ENCODE measurements around the gene AEN. TPM values are rescaled to one million over a fixed set of nuclear protein-coding genes. Genes with fewer than 3 reads are reported as not detected.

AEN gene
- total and polyA plus RNA-seq, 2 of the 8 experiments (the other 6 are each of a cell fraction or from before 2014, with no cell fraction given): 112 to 122 TPM

DNA sequence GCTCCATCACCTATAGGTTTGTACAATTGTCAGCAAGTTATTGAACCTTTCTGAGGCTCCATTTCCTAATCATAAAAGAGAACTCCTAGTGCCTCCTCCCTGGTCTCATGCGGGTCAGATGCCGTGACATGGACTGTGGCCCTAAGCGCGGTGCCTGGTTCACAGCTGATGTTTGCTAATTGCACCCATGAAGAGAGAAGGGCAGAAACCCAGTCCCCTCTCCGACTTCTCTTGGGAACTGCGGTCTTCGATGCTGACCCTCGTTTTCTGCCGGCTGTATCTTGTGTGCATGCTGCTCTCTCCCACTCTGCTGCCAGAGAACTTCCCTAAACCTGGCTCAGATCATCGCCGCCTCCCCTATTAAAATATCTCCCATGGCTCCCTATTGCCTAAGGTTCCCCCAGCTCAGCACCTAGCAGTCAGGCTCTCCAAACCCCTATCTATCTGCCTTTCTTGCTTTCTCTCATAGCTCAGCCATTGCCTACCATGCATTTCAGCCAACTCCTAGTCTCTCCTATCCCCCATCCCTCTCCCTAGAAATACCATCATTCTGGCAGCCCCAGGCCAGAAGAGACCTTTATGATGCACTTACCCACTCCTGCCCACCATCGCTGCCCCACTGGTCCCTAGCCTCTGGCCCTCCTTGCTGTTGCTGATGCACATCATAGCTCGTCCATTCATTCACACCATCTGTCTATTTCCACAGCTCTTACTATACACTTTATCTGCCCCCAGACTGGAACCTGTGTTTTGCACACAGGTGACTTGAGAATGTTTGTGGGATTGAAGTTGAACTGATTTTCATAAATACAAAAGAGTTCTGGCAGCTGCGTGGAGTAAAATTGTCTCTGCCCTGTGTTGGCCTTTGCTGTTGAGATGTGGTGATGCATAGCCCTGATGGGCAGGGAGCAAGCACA, 24.3 kb downstream of the AEN start (continued):
- TF ChIP-seq, protein P1, sequence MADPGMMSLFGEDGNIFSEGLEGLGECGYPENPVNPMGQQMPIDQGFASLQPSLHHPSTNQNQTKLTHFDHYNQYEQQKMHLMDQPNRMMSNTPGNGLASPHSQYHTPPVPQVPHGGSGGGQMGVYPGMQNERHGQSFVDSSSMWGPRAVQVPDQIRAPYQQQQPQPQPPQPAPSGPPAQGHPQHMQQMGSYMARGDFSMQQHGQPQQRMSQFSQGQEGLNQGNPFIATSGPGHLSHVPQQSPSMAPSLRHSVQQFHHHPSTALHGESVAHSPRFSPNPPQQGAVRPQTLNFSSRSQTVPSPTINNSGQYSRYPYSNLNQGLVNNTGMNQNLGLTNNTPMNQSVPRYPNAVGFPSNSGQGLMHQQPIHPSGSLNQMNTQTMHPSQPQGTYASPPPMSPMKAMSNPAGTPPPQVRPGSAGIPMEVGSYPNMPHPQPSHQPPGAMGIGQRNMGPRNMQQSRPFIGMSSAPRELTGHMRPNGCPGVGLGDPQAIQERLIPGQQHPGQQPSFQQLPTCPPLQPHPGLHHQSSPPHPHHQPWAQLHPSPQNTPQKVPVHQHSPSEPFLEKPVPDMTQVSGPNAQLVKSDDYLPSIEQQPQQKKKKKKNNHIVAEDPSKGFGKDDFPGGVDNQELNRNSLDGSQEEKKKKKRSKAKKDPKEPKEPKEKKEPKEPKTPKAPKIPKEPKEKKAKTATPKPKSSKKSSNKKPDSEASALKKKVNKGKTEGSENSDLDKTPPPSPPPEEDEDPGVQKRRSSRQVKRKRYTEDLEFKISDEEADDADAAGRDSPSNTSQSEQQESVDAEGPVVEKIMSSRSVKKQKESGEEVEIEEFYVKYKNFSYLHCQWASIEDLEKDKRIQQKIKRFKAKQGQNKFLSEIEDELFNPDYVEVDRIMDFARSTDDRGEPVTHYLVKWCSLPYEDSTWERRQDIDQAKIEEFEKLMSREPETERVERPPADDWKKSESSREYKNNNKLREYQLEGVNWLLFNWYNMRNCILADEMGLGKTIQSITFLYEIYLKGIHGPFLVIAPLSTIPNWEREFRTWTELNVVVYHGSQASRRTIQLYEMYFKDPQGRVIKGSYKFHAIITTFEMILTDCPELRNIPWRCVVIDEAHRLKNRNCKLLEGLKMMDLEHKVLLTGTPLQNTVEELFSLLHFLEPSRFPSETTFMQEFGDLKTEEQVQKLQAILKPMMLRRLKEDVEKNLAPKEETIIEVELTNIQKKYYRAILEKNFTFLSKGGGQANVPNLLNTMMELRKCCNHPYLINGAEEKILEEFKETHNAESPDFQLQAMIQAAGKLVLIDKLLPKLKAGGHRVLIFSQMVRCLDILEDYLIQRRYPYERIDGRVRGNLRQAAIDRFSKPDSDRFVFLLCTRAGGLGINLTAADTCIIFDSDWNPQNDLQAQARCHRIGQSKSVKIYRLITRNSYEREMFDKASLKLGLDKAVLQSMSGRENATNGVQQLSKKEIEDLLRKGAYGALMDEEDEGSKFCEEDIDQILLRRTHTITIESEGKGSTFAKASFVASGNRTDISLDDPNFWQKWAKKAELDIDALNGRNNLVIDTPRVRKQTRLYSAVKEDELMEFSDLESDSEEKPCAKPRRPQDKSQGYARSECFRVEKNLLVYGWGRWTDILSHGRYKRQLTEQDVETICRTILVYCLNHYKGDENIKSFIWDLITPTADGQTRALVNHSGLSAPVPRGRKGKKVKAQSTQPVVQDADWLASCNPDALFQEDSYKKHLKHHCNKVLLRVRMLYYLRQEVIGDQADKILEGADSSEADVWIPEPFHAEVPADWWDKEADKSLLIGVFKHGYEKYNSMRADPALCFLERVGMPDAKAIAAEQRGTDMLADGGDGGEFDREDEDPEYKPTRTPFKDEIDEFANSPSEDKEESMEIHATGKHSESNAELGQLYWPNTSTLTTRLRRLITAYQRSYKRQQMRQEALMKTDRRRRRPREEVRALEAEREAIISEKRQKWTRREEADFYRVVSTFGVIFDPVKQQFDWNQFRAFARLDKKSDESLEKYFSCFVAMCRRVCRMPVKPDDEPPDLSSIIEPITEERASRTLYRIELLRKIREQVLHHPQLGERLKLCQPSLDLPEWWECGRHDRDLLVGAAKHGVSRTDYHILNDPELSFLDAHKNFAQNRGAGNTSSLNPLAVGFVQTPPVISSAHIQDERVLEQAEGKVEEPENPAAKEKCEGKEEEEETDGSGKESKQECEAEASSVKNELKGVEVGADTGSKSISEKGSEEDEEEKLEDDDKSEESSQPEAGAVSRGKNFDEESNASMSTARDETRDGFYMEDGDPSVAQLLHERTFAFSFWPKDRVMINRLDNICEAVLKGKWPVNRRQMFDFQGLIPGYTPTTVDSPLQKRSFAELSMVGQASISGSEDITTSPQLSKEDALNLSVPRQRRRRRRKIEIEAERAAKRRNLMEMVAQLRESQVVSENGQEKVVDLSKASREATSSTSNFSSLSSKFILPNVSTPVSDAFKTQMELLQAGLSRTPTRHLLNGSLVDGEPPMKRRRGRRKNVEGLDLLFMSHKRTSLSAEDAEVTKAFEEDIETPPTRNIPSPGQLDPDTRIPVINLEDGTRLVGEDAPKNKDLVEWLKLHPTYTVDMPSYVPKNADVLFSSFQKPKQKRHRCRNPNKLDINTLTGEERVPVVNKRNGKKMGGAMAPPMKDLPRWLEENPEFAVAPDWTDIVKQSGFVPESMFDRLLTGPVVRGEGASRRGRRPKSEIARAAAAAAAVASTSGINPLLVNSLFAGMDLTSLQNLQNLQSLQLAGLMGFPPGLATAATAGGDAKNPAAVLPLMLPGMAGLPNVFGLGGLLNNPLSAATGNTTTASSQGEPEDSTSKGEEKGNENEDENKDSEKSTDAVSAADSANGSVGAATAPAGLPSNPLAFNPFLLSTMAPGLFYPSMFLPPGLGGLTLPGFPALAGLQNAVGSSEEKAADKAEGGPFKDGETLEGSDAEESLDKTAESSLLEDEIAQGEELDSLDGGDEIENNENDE (IDR thresholded peaks at IDR 0.05; ENCODE audit: insufficient replicate concordance, low read length): no peak
- TF ChIP-seq SP1 (IDR thresholded peaks at IDR 0.05; ENCODE audit: low read depth, low read length) (no peak), JUND (IDR thresholded peaks at IDR 0.05; ENCODE audit: low read length) (no peak), BACH1 (IDR thresholded peaks at IDR 0.05; ENCODE audit: low read length) (no peak), SP2 (IDR thresholded peaks at IDR 0.05; ENCODE audit: low read length) (no peak)
- TF ChIP-seq, protein P2, sequence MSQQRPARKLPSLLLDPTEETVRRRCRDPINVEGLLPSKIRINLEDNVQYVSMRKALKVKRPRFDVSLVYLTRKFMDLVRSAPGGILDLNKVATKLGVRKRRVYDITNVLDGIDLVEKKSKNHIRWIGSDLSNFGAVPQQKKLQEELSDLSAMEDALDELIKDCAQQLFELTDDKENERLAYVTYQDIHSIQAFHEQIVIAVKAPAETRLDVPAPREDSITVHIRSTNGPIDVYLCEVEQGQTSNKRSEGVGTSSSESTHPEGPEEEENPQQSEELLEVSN (IDR thresholded peaks at IDR 0.05): no peak
